ENCODE data around the gene IQGAP2. TPM values are rescaled to one million over a fixed set of nuclear protein-coding genes. Genes with fewer than 3 reads are reported as not detected.

IQGAP2 gene
- total RNA-seq, 3 donors from 2014 or later (not counting 1 experiment from before 2014, with no cell fraction given): 172 to 218 (median 207) TPM

DNA sequence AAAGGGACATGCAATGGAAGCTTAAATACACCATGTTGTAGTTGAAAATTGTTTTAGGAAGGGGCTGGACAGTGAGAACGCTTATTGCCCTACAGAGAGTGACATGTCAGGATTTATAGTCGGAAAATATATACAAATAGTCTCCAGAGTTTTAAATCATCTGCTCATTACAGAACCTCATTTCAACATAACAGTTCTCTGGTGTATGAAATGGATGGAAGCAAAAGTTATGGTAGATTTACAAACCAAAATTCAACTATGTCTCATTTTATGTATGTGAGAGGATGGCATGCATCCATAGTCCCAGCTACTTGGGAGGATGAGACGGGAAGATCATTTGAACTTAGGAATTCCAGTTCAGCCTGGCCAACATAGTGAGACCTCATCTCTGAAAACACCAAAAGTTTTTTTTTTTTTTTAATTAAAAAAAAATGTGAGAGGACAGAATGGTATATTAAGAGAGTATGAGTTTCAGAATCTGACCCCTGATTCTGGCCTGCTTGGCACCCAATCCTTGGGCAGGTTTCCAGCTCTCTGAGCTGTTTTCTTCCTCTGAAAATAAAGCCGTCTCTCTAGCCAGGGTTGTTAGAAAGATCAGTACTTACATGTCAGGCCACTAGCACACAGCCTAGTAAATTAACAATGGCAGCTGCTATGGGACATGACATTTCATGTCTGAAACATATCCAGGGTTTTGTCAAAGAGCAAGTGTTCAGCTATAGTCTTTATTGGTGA, 40.1 kb downstream of the IQGAP2 start:
- Mint-ChIP-seq H3K27me3 (ENCODE audit: low read depth in 2 of 2) (no peaks in the 10 kb centered on the region), H3K36me3 (no peaks in the 10 kb centered on the region), H3K9me3 (no peaks in the 10 kb centered on the region), H3K4me1 (peaks cover 81 to 87% of the 10 kb centered on the region in 2 donors), H3K4me3 (no peak overlapping the region), H3K27ac (peak overlapping the region; percentile 14 to 78)
- 93% methylated on average over 2 of the region's 4 CpGs for WGBS (ENCODE audit: insufficient coverage)
- Histone ChIP-seq H3K4me3 (ENCODE audit: low read length) (no peak overlapping the region), H3K9me3 (ENCODE audit: control insufficient read depth, insufficient read depth, low read length) (no peaks in the 10 kb centered on the region), H3K27me3 (ENCODE audit: control insufficient read depth, insufficient read depth, low read length) (no peaks in the 10 kb centered on the region), H3K27ac (ENCODE audit: low read length) (no peak overlapping the region), H3K36me3 (ENCODE audit: control insufficient read depth, insufficient read depth, low read length) (peaks cover 8% of the 10 kb centered on the region), H3K4me1 (ENCODE audit: control insufficient read depth, insufficient read depth, low read length) (peaks cover 17% of the 10 kb centered on the region)
- ATAC-seq: no peak
- intact Hi-C loops (cut with micrococcal nuclease): no loop called here
- TF ChIP-seq, protein P1, sequence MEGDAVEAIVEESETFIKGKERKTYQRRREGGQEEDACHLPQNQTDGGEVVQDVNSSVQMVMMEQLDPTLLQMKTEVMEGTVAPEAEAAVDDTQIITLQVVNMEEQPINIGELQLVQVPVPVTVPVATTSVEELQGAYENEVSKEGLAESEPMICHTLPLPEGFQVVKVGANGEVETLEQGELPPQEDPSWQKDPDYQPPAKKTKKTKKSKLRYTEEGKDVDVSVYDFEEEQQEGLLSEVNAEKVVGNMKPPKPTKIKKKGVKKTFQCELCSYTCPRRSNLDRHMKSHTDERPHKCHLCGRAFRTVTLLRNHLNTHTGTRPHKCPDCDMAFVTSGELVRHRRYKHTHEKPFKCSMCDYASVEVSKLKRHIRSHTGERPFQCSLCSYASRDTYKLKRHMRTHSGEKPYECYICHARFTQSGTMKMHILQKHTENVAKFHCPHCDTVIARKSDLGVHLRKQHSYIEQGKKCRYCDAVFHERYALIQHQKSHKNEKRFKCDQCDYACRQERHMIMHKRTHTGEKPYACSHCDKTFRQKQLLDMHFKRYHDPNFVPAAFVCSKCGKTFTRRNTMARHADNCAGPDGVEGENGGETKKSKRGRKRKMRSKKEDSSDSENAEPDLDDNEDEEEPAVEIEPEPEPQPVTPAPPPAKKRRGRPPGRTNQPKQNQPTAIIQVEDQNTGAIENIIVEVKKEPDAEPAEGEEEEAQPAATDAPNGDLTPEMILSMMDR (IDR thresholded peaks at IDR 0.05): no peak
- DNase-seq: no peak

DNA sequence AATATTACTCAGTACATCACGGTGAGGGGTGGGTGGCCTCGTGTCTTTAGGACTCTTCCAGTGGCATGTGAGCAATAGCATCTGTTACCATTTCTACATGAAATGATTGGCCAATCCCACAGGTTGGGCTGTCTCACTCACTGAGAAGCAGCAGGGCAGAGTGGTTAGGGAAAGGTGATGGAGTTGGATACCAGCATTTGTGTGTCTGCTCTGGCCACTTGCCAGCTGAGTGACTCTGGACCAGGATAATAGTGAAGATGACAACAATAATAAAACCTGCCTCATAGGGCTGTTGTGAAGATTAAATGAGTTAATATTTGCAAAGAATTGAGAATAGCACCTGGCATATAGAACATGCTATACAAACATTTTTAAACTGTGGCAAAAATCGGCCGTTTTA, 42.0 kb downstream of the IQGAP2 start:
- H3K27ac ChIP-seq (ENCODE audit: low read length): no peak overlapping the region
- no peaks in the 10 kb centered on the region for H3K27me3 Mint-ChIP-seq (ENCODE audit: low read depth in 2 of 2)
- peaks cover 12% of the 10 kb centered on the region for H3K36me3 ChIP-seq (ENCODE audit: control insufficient read depth, insufficient read depth, low read length)
- DNase-seq (no peak), ATAC-seq (no peak)
- no peaks in the 10 kb centered on the region for H3K9me3 ChIP-seq (ENCODE audit: control insufficient read depth, insufficient read depth, low read length)
- peaks cover 25% of the 10 kb centered on the region for H3K4me1 ChIP-seq (ENCODE audit: control insufficient read depth, insufficient read depth, low read length)
- no peaks in the 10 kb centered on the region for H3K27me3 ChIP-seq (ENCODE audit: control insufficient read depth, insufficient read depth, low read length)
- no peak overlapping the region for H3K4me3 Mint-ChIP-seq
- 87% methylated on average over 4 of the region's 4 CpGs for WGBS (ENCODE audit: insufficient coverage)
- peaks cover 6% of the 10 kb centered on the region for H3K36me3 Mint-ChIP-seq
- intact Hi-C loops (cut with micrococcal nuclease): no loop called here
- no peaks in the 10 kb centered on the region for H3K9me3 Mint-ChIP-seq
- H3K27ac Mint-ChIP-seq: peak overlapping the region; percentile 35 to 74
- TF ChIP-seq, protein P1 (IDR thresholded peaks at IDR 0.05): no peak
- H3K4me1 Mint-ChIP-seq: peaks cover 82 to 87% of the 10 kb centered on the region in 2 donors
- H3K4me3 ChIP-seq (ENCODE audit: low read length): no peak overlapping the region

DNA sequence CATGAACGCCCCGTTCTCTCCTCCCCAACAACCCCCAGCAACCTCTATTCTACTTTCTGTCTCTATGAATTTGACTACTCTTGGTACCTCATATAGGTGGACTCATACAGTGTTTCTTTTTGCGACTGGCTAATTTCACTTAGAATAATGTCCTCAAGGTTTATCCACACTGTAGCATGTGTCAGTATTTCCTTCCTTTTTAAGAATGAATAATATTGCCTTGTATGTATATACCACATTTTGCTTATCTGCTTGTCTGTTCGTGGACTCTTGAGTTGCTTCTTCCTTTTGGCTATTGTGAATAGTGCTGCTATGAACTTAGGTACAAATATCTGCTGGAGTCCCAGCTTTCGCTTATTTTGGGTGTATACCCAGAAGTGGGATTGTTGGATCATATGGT, 42.7 kb downstream of the IQGAP2 start:
- H3K27ac ChIP-seq (ENCODE audit: low read length): no peak overlapping the region
- Mint-ChIP-seq H3K9me3 (no peaks in the 10 kb centered on the region), H3K4me1 (peaks cover 90 to 94% of the 10 kb centered on the region in 2 donors), H3K27me3 (ENCODE audit: low read depth in 2 of 2) (no peaks in the 10 kb centered on the region), H3K36me3 (peaks cover 6% of the 10 kb centered on the region), H3K4me3 (no peak overlapping the region), H3K27ac (peak overlapping the region; percentile 35 to 74)
- no peaks in the 10 kb centered on the region for H3K9me3 ChIP-seq (ENCODE audit: control insufficient read depth, insufficient read depth, low read length)
- TF ChIP-seq, protein P1 (IDR thresholded peaks at IDR 0.05): no peak
- no peak for ATAC-seq
- no peak for DNase-seq
- intact Hi-C loops (cut with micrococcal nuclease): no loop called here
- H3K36me3 ChIP-seq (ENCODE audit: control insufficient read depth, insufficient read depth, low read length): peaks cover 12% of the 10 kb centered on the region
- H3K4me3 ChIP-seq (ENCODE audit: low read length): no peak overlapping the region
- 92% methylated on average over 5 of the region's 5 CpGs for WGBS (ENCODE audit: insufficient coverage)
- no peaks in the 10 kb centered on the region for H3K27me3 ChIP-seq (ENCODE audit: control insufficient read depth, insufficient read depth, low read length)
- peaks cover 22% of the 10 kb centered on the region for H3K4me1 ChIP-seq (ENCODE audit: control insufficient read depth, insufficient read depth, low read length)

DNA sequence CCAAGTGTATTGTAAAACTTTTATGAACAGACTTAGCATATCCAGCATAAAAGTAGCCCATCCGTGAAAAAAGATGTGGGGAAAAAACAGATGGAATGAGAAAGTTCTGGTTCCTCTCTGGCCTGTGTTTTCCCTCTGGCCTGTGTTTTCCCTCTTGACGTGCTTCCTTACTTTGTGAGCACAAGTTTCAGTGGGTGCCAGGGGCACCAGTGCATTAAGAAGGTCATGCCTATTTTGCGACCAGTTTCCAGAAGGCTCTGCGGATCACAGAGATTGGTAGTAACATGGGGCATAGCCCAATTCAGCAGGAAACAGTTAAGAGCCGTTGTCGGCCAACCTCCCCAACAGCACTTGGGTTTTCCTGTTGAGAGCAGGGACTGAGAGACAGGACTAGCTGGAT, 43.7 kb downstream of the IQGAP2 start:
- no peaks in the 10 kb centered on the region for H3K27me3 ChIP-seq (ENCODE audit: control insufficient read depth, insufficient read depth, low read length)
- TF ChIP-seq, protein P1 (IDR thresholded peaks at IDR 0.05): no peak
- Mint-ChIP-seq H3K36me3 (peaks cover 6% of the 10 kb centered on the region), H3K27me3 (ENCODE audit: low read depth in 2 of 2) (no peaks in the 10 kb centered on the region), H3K4me3 (no peak overlapping the region), H3K9me3 (no peaks in the 10 kb centered on the region), H3K4me1 (peaks cover 89 to 93% of the 10 kb centered on the region in 2 donors), H3K27ac (peak overlapping the region; percentile 27 to 74)
- H3K36me3 ChIP-seq (ENCODE audit: control insufficient read depth, insufficient read depth, low read length): peaks cover 12% of the 10 kb centered on the region
- no peak overlapping the region for H3K4me3 ChIP-seq (ENCODE audit: low read length)
- ATAC-seq (no peak), DNase-seq (no peak)
- WGBS (ENCODE audit: insufficient coverage): 81% methylated on average over 6 of the region's 6 CpGs
- intact Hi-C loops (cut with micrococcal nuclease): no loop called here
- no peaks in the 10 kb centered on the region for H3K9me3 ChIP-seq (ENCODE audit: control insufficient read depth, insufficient read depth, low read length)
- H3K4me1 ChIP-seq (ENCODE audit: control insufficient read depth, insufficient read depth, low read length): peaks cover 26% of the 10 kb centered on the region
- H3K27ac ChIP-seq (ENCODE audit: low read length): no peak overlapping the region
